HG03045 (cell line): Measurements from ENCODE around the gene AUTS2.

Experiments
- ATAC-seq: cut with Tn5 transposase; IDR thresholded peaks from one replicate; pipeline ENCODE4 v1.9.1; 2021; ENCODE audit warnings: mild to moderate bottlenecking, moderate library complexity; ENCODE audit not compliant: unreplicated experiment

Gene AUTS2

DNA sequence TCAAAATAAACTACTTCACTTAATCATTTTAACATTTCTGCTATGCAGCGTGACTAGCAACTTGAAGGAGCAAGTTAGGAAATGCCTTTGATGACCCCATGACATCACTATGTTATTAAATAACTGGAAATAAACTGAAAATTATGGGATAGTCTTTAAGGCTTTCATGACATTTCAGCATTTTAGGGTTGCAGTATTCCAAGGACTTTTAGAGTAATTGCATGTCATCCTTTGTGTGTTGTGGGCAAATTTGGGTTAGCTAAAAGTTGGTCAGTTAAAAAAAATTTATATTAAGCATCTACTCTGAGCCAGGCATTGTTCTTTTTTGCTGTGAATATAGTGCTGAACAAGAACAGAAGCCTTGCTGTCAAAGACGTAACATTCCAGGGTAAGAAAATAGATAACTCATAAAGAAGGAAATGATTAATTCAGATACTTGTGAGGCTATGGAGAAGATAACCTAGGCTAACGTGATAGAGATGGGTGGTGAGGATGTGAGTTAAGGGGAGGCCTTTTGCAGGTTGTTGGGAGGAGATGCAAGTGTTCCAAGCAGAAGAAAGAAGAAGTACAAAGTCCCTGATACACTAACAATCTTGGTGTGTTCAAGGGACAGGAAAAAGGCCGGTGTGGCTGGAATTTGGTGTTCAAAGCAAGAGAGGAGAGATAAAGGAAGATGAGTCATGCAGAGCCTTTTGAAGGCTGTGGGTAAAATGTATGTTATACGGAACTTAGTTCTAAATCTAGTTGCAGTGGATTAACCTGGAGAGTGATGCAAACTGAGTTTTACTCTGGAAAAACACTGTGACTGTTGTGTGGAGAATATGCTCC, 610.2 kb downstream of the AUTS2 start:
- no peak for ATAC-seq

DNA sequence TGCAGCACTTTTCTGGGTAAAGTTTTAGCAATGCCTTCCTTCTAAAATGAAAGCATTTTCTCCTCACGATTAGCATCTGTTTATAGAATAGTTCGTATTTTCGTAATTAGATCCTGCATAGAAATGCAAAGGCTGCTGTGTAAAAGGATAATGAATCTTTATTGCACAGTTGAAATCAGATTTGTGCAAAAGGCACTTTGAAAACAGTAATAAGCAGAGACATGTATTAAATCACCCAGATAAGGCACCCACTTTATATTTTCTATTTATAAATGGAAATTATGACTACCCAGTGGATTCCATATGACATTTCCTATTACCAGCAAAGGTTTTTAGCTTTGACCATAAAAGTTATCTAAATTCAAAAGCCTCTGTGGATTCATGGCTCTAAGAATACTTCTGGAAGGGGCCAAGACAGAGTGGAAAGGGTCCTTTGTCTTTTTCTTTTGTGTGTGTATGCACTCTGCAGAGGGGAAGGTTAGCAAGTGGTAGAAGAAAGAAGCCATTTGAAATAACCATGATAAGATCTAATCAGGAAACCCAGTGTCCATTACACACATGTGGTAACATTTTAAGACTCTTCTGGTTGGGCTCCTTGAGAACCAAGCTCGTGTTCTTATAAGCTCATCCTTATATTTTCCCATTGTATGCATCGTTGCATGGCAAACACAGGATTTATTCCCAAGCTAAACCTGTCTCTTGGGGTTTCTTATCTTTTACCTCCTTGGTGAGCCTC, 612.1 kb downstream of the AUTS2 start:
- ATAC-seq = no peak

DNA sequence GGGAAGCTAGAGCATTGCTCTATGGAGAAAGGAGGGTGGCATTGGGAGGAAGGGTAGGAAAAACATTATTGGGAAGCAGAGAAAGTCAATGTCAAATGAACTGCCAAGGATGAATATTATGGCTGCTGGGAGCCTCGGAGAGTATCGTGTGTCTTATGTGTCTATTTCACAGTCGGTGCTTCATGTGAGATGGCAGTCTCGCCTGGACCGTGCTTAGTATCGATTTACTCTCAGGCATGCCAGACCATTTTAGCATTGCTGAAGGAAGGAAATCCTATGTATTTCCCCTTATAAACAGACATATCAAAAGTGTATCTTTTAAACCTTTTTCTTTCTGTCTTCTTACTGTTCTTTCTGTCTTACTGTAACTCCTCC, 612.6 kb downstream of the AUTS2 start:
- no peak for ATAC-seq

DNA sequence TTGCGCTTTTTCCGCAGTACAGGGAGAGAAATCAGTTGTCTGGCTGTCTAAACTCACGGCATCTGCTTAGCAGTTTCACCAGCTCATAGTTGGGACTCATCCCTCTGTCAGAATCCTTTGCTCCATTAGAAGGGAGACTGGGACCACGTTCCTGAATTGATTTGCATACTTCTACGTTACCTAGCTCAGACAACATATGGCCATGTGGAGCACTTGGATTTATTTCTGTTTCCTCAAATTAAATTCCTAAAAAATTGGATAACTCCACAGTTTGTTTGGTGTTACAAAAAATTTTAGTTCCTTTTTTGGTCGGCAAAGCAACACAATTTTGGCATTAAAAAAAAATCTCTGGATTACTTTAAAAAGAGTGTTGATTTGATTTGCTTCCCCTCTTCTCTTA, 614.0 kb downstream of the AUTS2 start:
- no peak for ATAC-seq

DNA sequence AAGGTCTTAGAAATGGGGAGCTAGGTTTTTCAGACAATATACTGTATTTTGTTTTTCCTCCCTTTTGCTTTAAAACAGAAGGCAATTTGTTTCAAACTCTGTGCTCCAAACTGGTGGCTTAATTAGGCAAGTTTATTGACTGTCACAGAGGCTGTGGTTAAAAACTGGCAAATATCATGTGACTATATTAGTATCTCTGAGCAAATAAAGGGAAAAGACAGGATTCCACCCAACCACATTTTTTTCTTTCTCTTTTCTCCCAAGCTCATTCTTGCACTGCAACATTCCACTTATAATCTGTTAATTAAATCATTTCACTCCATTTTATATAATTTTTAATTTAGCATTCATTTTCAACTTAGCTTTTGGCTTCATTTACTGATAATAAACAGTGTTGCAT, 615.8 kb downstream of the AUTS2 start:
- ATAC-seq = no peak

DNA sequence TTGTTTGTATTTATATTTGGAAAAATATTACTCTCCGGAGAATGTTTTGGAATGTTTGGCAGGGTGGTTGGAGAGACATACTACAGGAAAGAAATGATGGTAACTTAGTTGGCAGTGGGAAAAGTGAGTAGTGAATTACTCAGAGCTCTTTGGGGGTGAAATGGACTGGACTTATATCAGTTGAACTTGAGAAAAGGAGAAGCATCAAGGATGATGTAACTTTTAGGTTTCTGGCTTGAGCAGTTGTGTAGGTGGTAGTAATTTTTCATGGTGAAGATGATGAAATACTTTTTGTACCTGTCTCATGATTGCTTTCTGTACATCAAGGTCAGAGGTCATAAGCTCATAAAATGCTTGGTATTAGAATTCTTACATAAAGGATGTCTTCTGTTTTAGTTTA, 617.2 kb downstream of the AUTS2 start:
- no peak for ATAC-seq

DNA sequence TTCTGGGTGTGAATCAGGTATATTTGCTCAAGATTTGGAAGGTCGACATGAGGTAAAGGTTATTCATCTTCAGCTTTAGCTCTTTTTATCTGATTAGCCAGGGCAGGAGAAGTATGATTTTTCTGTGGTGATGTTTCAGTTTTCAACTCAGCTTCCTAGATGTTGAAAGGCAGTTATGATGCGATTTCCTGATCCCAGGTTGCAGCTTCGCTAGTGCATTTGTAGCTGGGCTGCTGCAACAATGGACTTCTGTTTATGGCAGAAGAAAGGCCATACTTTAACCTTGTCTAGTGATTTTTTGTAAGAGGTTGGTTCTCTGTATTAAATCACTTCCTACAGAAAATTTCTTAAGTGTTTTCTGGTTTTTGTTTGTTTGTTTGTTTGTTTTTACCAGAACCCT, 619.3 kb downstream of the AUTS2 start:
- no peak for ATAC-seq

DNA sequence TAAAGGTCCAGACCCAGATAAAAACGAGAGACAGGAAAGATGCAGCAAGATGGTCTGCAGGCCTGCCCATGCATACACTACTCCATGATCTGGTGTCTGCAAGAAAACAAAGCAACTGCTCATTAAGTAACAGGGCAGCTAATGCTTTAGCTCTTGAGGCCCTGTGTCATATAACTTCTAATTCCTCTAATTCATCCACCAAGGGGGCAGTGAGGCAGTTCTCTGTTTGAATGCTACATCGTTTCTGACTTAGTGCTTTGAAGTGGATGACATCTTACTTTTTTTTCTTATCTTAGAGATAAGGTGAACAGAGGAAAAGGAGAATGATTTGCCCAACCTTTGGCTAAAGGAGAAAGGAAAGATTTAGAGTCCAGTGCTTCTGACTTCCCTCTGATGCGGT, 619.7 kb downstream of the AUTS2 start:
- ATAC-seq = no peak

DNA sequence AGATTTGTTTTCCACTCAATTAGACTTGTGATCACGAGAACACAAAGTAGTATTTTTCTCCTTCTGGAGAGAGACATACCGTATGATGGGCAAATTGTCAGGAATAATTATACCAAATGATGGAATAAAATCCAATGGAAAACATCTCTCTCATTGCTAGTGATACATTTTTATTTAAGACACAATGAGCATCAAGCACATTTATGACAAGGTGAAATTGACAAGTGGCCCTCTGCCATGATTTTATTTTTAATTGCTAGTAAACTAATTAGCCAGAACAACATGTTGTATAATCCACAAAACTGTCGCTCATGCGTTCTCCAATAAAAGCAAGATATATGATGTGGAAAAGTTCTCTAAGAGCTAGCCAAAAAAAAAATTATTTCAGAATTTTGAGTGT, 620.8 kb downstream of the AUTS2 start:
- ATAC-seq = no peak

DNA sequence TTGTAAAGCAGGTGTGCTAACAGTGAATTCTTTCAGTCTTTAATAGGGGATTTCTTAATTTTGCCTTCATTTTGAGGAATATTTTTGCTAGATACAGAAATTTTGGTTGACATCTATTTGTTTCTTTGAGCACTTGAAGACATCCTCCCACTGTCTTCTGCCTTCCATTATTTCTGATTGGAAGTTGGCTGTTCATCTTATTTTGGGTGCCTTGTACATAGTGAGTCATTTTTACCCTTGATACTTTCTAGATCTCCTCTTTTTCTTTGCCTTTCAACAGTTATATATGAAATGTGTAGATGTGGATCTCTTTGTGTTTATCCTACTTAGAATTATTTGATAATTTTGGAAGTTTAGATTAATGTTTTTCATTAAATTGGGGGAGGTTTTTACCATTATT, 631.0 kb downstream of the AUTS2 start:
- ATAC-seq = no peak

DNA sequence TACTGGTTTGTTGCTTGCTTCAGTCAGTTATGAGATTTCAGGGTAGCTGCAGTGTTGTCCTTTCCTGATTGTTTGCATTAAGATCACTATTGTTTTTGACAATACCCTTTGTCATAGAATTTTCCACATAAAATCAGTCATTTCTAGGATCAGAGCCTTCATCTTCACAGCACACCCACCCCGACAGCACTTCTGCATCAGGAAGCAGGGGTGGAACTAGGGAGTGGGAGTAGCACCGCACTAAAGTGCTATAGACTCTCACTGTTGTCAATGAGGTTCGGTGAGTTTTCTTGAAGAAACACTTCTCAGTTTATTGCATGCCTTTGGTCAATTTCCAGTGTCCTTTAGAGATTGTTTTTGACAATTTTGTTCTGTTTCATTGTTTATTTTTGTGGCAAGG, 632.5 kb downstream of the AUTS2 start:
- ATAC-seq = no peak

DNA sequence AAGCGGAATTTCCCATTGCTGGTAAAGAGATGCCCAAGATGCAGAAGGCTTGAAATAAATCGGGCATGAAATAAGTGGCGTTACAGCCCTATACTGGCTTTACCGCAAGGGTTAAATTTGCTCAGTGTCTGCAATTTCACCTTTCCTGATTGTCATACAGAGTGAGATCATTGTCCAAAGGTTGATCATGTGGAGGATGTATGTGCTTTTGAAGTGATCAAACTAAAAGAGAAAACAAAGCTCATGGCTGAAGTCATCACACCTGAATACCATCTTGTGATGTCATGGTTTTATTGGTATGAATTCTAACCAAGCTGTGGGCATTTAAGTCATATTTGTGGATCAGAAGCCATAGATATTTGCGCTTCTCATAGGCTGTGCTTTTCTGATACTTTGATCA, 635.5 kb downstream of the AUTS2 start:
- no peak for ATAC-seq

DNA sequence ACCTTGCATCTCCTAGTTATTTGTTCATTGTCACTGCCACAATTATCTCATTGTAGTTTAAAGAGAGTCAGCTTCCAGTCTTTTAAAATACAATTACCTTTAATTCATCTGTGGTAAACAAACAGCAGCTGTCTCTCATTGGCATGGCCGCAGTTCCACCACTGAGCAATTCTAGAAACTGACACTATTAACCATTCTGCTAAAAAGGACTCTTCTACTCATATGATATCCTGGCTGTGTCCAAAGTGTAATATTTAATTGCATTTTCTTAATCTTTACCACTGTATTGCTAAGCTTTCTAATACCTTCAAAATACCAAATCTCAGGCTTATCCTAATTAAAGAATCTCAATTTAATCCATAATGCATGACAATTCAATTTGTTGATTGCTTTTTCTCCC, 639.0 kb downstream of the AUTS2 start:
- ATAC-seq = no peak

DNA sequence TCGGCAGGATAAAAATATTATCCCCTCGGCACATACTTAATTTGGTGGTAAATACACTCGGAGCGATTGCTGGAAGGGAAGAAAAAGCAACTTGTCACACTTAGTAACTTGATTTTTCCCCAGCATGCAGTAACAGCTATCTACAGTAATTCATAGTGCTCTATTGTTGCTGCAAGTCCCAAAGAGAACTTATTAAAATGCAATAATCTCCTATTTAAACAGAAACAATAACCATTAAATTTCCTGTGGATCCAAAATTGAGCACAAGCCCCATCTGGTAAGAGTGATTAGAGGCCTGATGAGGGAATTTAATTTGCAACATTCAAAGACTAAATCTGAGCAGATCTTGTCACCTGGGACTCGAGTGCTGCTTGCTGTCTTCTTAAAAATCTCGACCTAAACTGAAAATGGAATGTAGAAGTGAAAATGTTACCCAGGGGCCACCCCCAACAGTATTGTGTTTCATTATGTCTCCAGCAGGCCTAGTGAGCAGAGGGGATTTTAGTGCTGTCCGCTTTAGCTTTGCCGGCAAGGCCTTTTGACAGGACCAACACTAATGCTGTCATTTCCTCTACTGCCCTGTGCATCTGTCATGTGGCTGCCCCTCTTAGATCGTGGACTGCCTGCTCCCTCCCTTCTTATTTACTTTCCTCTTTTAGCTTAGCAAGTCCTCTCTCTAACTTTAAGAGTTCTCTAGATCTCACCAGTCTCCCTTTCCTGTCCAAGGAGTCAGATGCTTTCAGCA, 639.7 kb downstream of the AUTS2 start:
- peak; percentile 100 for ATAC-seq

DNA sequence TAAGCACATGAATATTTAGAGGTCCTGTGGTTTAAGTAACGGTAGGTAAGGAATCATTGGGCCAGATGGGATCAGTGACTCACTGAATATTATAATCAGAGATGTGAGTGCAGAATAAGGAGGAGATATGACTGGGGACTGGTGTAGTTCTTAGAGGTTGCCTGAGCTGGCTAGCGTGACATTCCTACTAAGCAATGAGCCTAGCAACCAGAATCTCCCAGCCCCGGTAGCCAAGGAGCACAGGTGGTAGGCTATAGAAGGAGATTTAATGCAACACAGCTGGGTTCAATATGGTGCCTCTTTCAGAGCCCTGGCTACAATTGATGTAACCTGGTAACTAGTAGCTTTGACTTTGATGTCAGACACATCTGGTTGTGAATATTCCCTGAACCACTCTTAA, 641.6 kb downstream of the AUTS2 start:
- no peak for ATAC-seq

DNA sequence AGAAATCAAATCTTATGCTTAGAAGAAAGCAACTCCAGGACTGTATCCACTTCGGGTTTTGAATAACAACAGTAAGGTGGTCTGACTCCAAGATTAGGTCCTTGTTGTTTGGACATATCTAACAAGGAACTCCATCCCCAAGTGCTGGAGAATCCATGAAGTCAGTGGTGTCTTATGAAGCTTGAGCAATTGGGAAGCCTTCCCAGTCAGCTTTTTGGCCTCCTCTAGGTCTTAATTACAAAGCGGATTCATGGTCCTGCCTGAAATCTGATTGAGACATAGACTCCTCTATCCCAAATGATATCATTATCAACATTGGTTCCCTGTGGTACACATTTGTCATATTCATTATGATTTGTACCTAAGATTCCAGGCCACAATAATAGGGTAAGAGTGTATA, 642.6 kb downstream of the AUTS2 start:
- ATAC-seq = no peak

DNA sequence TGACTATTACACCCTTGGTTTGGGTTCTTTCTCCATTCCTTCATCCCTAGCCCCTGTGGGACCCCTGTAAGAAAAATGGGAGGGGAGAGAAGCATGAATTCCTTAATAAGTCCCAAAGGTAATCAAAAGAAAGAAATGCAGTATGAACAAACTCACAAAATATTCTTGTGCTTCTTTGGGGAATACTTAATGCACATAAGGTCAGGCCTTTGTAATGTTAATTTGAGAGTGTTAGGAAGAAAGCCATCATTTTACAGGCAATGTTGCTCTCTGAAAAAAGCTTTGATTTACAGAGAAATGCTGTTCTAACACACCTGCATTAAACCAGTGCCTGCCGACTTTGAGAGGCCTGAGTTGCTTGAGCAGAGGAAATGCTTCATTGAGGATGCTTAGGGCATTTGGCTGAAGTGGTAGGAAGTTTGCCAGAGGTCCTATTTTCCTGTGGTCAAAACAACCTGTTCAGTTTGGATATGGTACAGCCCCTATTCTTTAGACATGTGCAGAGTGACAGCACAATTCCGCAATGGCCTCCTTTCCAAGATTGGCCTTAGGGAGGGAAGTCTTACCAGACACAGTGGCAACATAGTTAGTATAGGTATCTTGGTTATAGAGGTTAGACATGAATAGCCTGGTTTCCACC, 643.4 kb downstream of the AUTS2 start:
- no peak for ATAC-seq

DNA sequence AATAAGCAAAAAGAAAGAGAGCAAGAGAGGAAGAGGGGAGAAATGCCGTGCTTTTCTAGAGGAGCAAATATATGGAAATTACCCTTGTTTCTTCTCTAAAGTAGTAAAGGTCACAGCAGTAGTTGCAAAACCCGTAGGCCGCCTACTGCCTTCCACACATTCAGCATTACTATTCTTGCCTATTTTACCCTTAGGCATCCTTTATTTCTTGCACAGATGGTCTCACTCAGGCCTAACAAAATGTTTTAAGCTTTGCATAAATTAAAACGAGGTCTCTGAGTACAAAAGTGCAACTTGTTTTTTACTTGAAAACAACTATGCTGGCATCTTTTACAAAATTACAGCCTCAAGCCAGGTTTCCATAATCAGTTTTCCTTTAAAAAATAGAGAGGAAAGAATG, 644.6 kb downstream of the AUTS2 start:
- ATAC-seq = no peak

DNA sequence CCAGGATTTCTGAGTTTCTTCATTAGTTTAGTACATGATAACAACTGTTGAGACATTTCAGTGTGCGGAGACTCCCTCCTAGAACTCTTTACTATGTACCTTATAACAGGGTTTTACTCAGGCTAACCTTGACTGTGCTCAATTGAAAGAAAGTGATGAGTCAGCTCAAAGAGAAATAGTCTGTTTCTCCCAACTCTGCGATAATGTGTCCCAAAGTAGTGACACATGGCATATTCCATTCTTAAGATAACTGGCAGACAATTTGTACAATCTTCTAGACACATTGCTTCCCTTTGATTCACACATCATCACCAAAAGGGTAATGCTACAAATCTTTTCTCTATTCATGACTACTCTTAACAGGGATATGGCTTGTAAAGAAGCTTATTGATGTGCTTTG, 645.2 kb downstream of the AUTS2 start:
- ATAC-seq = no peak

DNA sequence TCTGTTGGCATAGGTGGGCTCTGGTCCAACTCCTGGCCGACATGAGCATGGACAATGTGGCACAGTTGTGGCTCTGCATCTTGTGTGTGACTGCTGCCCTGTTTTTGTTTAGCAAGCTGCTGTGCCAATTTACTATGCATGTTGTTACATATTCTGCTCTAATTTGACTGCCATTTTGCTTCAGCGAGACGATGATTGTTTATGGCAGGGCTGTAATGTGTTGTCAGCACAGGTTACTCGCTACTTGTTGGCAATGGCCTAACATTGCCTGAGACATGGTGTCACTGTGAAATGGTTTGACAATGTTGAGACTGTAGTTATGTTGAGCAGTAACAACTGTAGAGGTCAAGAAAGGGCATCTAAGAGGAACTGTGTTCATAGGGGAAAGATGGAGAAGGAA, 659.6 kb downstream of the AUTS2 start:
- ATAC-seq = no peak

DNA sequence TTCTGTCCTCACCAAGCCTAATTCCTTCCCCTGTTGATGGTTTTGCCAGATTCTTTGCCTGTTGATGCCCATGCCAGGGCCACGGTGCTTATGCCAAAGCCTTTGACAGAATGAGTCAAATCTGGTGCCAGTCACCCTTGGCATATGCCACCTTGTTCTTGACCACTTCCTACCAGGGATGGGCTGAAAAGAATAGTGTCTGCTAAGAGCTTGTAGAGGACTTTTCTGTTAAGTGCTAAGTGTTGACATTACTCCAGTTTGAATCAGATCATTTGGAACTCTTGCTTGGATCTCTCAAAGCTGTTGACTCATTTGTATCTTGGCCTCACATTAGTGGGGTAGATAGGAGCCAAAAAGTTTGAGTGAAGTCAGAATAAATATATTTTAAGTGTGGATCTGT, 661.2 kb downstream of the AUTS2 start:
- no peak for ATAC-seq
